ENCODE measurements around the gene C1QTNF9B.

- no peak for TF ChIP-seq CTCF (conservative IDR thresholded peaks at IDR 0.05)
- no peak for TF ChIP-seq EZH2 (IDR thresholded peaks at IDR 0.05; ENCODE audit: low read depth)
Observed at GRCh38 chr13:23865026-23865425, 32.3 kb downstream of the C1QTNF9B start.

Measured in PC-9 (cell line).